Osteoblast (primary cell): Measurements from ENCODE around the gene GAPDHS. TPM values are rescaled to one million over a fixed set of nuclear protein-coding genes. Genes with fewer than 3 reads are reported as not detected.

ENCODE experiments used
- DNase-seq: peaks from one replicate; pipeline ENCODE4 v3.0.0; 2011; ENCODE audit warnings: low spot score, mixed read lengths; ENCODE audit not compliant: insufficient read length; ENCODE audit errors: missing footprints
- H2AFZ ChIP-seq: 2 replicates; pipeline ENCODE4 v1.6.0; 2011; ENCODE audit warnings: mild to moderate bottlenecking, low read length
- H3K27ac ChIP-seq: 2 replicates; pipeline ENCODE4 v1.5.1; 2011; ENCODE audit warnings: mild to moderate bottlenecking, low read depth, low read length, moderate library complexity
- H3K27me3 ChIP-seq: 2 replicates; pipeline ENCODE4 v1.6.0; 2012; ENCODE audit warnings: mild to moderate bottlenecking, control low read depth, inconsistent platforms, low read length, moderate library complexity; ENCODE audit not compliant: insufficient read depth
- H3K36me3 ChIP-seq: 2 replicates; pipeline ENCODE4 v1.5.1; 2011; ENCODE audit warnings: mild to moderate bottlenecking, low read length, control low read depth, moderate library complexity; ENCODE audit not compliant: insufficient read depth
- H3K4me1 ChIP-seq: 2 replicates; pipeline ENCODE4 v1.5.1; 2011; ENCODE audit warnings: mild to moderate bottlenecking, low read length, control low read depth, moderate library complexity; ENCODE audit not compliant: insufficient read depth
- H3K4me2 ChIP-seq: 2 replicates; pipeline ENCODE4 v1.6.0; 2011; ENCODE audit warnings: mild to moderate bottlenecking, low read length; ENCODE audit not compliant: insufficient read depth
- H3K4me3 ChIP-seq: fragments of 200-600 bp; sonication (generic); 3 replicates; pipeline ENCODE4 v1.5.1; 2012; ENCODE audit warnings: mild to moderate bottlenecking, low read length, inconsistent platforms; ENCODE audit not compliant: insufficient read depth
- H3K79me2 ChIP-seq: 2 replicates; pipeline ENCODE4 v1.6.0; 2012; ENCODE audit warnings: mild to moderate bottlenecking, low read length, control low read depth, inconsistent platforms; ENCODE audit not compliant: insufficient read depth
- H3K9me3 ChIP-seq: 2 replicates; pipeline ENCODE4 v1.5.1; 2011; ENCODE audit warnings: low read depth, low read length, control low read depth
- H4K20me1 ChIP-seq: 2 replicates; pipeline ENCODE4 v1.6.0; 2012; ENCODE audit warnings: mild to moderate bottlenecking, low read length, control low read depth; ENCODE audit not compliant: insufficient read depth
- CTCF ChIP-seq: IDR thresholded peaks from 2 replicates; pipeline ENCODE4 v1.5.1; 2011; ENCODE audit warnings: mild to moderate bottlenecking, low read depth, low read length, moderate library complexity; ENCODE audit errors: extremely low read depth
- total RNA-seq: library from RNA; depleted of rRNA; stranded (reverse); fragments of >200 nt; gene quantifications from 2 replicates; pipeline ENCODE4 v1.2.3, GENCODE V29; 2012

Gene GAPDHS
- total RNA-seq, 1 donor, result not detected

DNA sequence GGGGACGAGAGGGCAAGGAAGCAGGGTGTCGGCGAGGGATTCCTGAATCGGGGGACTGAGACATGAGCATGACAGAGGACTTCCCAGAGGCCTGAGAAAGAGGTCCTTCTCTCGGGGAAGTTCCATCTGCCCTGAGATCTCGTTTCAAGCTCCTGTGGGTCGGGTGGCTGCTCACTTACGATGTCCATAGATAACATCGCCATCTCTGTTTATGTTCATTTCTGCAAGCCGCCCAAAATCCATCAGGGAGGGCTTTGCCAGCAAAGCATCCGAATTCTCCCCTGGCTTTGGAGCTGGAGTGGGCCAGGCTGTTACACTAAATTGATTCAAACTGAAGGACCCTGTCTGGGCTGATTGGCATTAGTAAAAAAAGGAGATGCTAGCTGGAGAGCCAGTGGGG lies 25.7 kb upstream of the GAPDHS start:
- peaks cover 5% of the 10 kb centered on the region for H3K4me1 ChIP-seq
- TF ChIP-seq CTCF, result no peak
- H3K27ac ChIP-seq, result no peak overlapping the region
- H3K4me3 ChIP-seq, result no peak overlapping the region
- no peaks in the 10 kb centered on the region for H3K36me3 ChIP-seq
- peaks cover 41% of the 10 kb centered on the region for H3K27me3 ChIP-seq
- H3K4me2 ChIP-seq, result no peak overlapping the region
- H4K20me1 ChIP-seq, result no peaks in the 10 kb centered on the region
- peak; percentile 34 for DNase-seq
- no peaks in the 10 kb centered on the region for H3K79me2 ChIP-seq
- H3K9me3 ChIP-seq, result no peaks in the 10 kb centered on the region
- no peak overlapping the region for H2AFZ ChIP-seq

GRCh38 chr19:35508129-35508528 lies 25.1 kb upstream of the GAPDHS start:
- Histone ChIP-seq H3K36me3 (no peaks in the 10 kb centered on the region), H2AFZ (no peak overlapping the region), H4K20me1 (no peaks in the 10 kb centered on the region), H3K4me2 (no peak overlapping the region), H3K79me2 (no peaks in the 10 kb centered on the region), H3K4me3 (no peak overlapping the region), H3K4me1 (peaks cover 5% of the 10 kb centered on the region), H3K27me3 (peaks cover 41% of the 10 kb centered on the region), H3K27ac (no peak overlapping the region), H3K9me3 (no peaks in the 10 kb centered on the region)
- TF ChIP-seq CTCF, result no peak
- peak; percentile 59 for DNase-seq

GRCh38 chr19:35509018-35509652 lies 24.1 kb upstream of the GAPDHS start:
- Histone ChIP-seq H3K36me3 (no peaks in the 10 kb centered on the region), H3K79me2 (no peaks in the 10 kb centered on the region), H3K4me1 (peaks cover 13% of the 10 kb centered on the region), H2AFZ (no peak overlapping the region), H3K27me3 (peaks cover 41% of the 10 kb centered on the region), H3K9me3 (no peaks in the 10 kb centered on the region), H3K27ac (no peak overlapping the region), H3K4me2 (peak overlapping the region; percentile 82), H4K20me1 (no peaks in the 10 kb centered on the region), H3K4me3 (no peak overlapping the region)
- no peak for TF ChIP-seq CTCF
- DNase-seq, result peak; percentile 86

GRCh38 chr19:35509861-35510625 lies 23.2 kb upstream of the GAPDHS start:
- peak; percentile 79 for TF ChIP-seq CTCF
- Histone ChIP-seq H3K4me3 (peak overlapping the region; percentile 64), H3K4me2 (peak overlapping the region; percentile 82), H3K79me2 (no peaks in the 10 kb centered on the region), H2AFZ (peak overlapping the region; percentile 74), H3K27me3 (peaks cover 41% of the 10 kb centered on the region), H3K9me3 (no peaks in the 10 kb centered on the region), H3K4me1 (peaks cover 19% of the 10 kb centered on the region), H3K27ac (no peak overlapping the region), H4K20me1 (no peaks in the 10 kb centered on the region), H3K36me3 (no peaks in the 10 kb centered on the region)
- peak; percentile 96 for DNase-seq
